Prostate gland (tissue), 2 donors: ENCODE data around the gene RBFOX2.

ENCODE experiments used
- CTCF ChIP-seq, 4 experiments: fragments of 200-600 bp in 2 of 4; fragments of 450-650 bp in 2 of 4; sonication (generic) in 2 of 4; IDR thresholded peaks; 1 replicate in 3 of 4; 2 replicates in 1 of 4; pipeline ENCODE4 v1.5.1; 2016 to 2019; ENCODE audit warnings: antibody characterized with exemption in 4 of 4, mild to moderate bottlenecking in 2 of 4, moderate library complexity in 2 of 4
- POLR2A ChIP-seq: fragments of 450-650 bp; IDR thresholded peaks from one replicate; pipeline ENCODE4 v1.6.1; 2016; ENCODE audit warnings: antibody characterized with exemption, mild to moderate bottlenecking
- POLR2AphosphoS5 ChIP-seq: sonication (generic); formaldehyde crosslinking; IDR thresholded peaks from one replicate; pipeline ENCODE4 v1.6.1; 2017; ENCODE audit warnings: antibody characterized with exemption

- TF ChIP-seq CTCF (IDR thresholded peaks at IDR 0.05) (no peak), POLR2A (no peak), POLR2AphosphoS5 (no peak)
Observed at GRCh38 chr22:35919002-35919542, 109.6 kb downstream of the RBFOX2 start.
